ENCODE measurements around the gene C9. TPM values are rescaled to one million over a fixed set of nuclear protein-coding genes. Genes with fewer than 3 reads are reported as not detected.
"Not testable (repeated sequence)": the region's sequence is repeated elsewhere in the genome, so short reads cannot be mapped to it uniquely, and the experiment has no call there.

C9 gene
- total and polyA plus RNA-seq, 5 donors: 0.70 TPM; not detected in 4

DNA sequence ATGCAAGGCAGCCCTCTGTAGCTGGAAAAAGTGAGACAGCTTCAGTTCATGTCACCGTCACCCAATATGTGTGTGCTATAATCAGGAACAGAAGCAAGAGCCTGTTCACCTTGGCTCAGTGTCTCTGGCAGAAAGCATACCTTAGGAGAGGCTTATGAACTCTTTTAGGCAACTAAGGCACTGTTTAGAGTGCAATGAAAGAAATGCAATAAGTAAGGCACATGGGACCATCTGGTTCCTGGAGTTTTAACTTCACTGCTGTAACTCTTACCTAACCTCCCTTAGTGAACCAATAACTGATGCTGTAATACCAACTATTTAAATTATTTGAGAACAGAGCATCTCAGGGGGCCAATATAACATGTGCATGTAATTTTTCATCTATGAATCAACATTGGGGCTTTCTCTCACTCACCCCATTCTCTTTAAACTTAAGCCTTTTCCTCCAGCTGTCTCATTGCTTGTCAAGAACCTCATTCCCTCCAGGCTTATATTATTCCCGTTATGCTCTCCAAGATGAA is 32.4 kb downstream of the C9 start:
- intact Hi-C loops (cut with DNase I): no loop called here
- ATAC-seq: no peak
- H3K27me3 ChIP-seq (ENCODE audit: control insufficient read depth, insufficient read depth): no peaks in the 10 kb centered on the region
- WGBS: 79% methylated on average over 2 of the region's 2 CpGs
- H3K27ac ChIP-seq (ENCODE audit: low read length): no peak overlapping the region
- H3K4me1 ChIP-seq (ENCODE audit: control insufficient read depth, insufficient read depth, low read length): no peaks in the 10 kb centered on the region
- DNase-seq: no peak
- no peak overlapping the region for H3K4me3 ChIP-seq (ENCODE audit: low read length)
- H3K9me3 ChIP-seq (ENCODE audit: control insufficient read depth, low read length): peaks cover 4% of the 10 kb centered on the region

DNA sequence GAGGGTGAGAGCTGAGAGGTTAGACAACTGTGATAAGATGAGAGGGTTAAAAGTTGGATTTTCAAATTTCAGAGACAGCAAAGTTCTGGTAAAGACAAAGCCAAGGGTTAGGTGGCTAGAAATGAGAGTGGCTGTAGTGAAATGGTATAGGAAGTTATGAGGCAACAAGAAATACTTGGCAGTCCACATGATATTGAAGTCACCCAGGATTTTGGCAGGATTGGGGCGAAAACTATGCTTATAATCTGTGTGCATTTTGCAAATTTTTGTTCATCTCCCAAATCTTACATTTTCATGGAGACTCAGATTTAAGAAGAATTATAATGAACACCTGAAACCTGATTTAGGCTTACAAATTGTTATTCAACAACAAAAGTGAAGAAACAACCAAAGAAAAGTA is 35.6 kb downstream of the C9 start:
- H3K27me3 ChIP-seq (ENCODE audit: control insufficient read depth, insufficient read depth): no peaks in the 10 kb centered on the region
- no peaks in the 10 kb centered on the region for H3K4me1 ChIP-seq (ENCODE audit: control insufficient read depth, insufficient read depth, low read length)
- H3K4me3 ChIP-seq (ENCODE audit: low read length): no peak overlapping the region
- 84% methylated on average over 1 of the region's 1 CpG for WGBS
- H3K9me3 ChIP-seq (ENCODE audit: control insufficient read depth, low read length): peaks cover 4% of the 10 kb centered on the region
- intact Hi-C loops (cut with DNase I): no loop called here
- ATAC-seq (no peak), DNase-seq (no peak)
- H3K27ac ChIP-seq (ENCODE audit: low read length): no peak overlapping the region

DNA sequence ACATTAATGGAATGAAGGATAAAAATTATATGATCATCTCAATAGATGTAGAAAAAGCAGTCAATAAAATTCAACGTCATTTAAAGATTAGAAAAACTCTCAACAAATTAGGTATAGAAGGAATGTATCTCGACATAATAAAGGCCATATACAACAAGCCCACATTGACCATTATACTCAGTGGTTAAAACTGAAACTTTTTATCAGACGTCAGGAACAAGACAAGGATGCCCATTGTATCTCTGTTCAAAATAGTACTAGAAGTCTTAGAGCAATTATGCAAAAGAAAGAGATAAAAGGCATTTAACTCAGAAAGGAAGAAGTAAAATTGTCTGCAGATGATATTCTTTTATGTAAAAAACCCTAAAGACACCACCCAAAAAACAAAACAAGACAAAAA is 40.8 kb downstream of the C9 start:
- 68% methylated on average over 3 of the region's 3 CpGs for WGBS
- intact Hi-C loops (cut with DNase I): no loop called here

GRCh38 chr5:39319395-39319794 is 44.9 kb downstream of the C9 start:
- ATAC-seq: no peak
- no peak for DNase-seq
- intact Hi-C loops (cut with DNase I): no loop called here
- Histone ChIP-seq H3K4me3 (ENCODE audit: low read length) (no peak overlapping the region), H3K4me1 (ENCODE audit: control insufficient read depth, insufficient read depth, low read length) (no peaks in the 10 kb centered on the region), H3K27ac (ENCODE audit: low read length) (no peak overlapping the region), H3K9me3 (ENCODE audit: control insufficient read depth, low read length) (peaks cover 2% of the 10 kb centered on the region), H3K27me3 (ENCODE audit: control insufficient read depth, insufficient read depth) (no peaks in the 10 kb centered on the region)
- WGBS: 94% methylated on average over 3 of the region's 3 CpGs

More for the DNA sequence above, 40.8 kb downstream of the C9 start:
- Histone ChIP-seq H3K4me3 (ENCODE audit: low read length) (no peak overlapping the region), H3K4me1 (ENCODE audit: control insufficient read depth, insufficient read depth, low read length) (no peaks in the 10 kb centered on the region), H3K9me3 (ENCODE audit: control insufficient read depth, low read length) (peaks cover 4% of the 10 kb centered on the region), H3K27me3 (ENCODE audit: control insufficient read depth, insufficient read depth) (no peaks in the 10 kb centered on the region), H3K27ac (ENCODE audit: low read length) (no peak overlapping the region)
- DNase-seq (no peak), ATAC-seq (no peak)

GRCh38 chr5:39316464-39316863 is 47.8 kb downstream of the C9 start:
- H3K27me3 ChIP-seq (ENCODE audit: control insufficient read depth, insufficient read depth); ATAC-seq; H3K9me3 ChIP-seq (ENCODE audit: control insufficient read depth, low read length); H3K4me1 ChIP-seq (ENCODE audit: control insufficient read depth, insufficient read depth, low read length); H3K27ac ChIP-seq (ENCODE audit: low read length); H3K4me3 ChIP-seq (ENCODE audit: low read length); DNase-seq; intact Hi-C loops (cut with DNase I): not testable (repeated sequence)
- WGBS: 77% methylated on average over 3 of the region's 3 CpGs

- no peak for DNase-seq
- peaks cover 2% of the 10 kb centered on the region for H3K9me3 ChIP-seq (ENCODE audit: control insufficient read depth, low read length)
- no peaks in the 10 kb centered on the region for H3K4me1 ChIP-seq (ENCODE audit: control insufficient read depth, insufficient read depth, low read length)
- ATAC-seq: no peak
- intact Hi-C loops (cut with DNase I): no loop called here
- H3K4me3 ChIP-seq (ENCODE audit: low read length): no peak overlapping the region
- H3K27ac ChIP-seq (ENCODE audit: low read length): no peak overlapping the region
- H3K27me3 ChIP-seq (ENCODE audit: control insufficient read depth, insufficient read depth): no peaks in the 10 kb centered on the region
- 77% methylated on average over 4 of the region's 4 CpGs for WGBS
Measured at GRCh38 chr5:39315995-39316394, 48.3 kb downstream of the C9 start.

- intact Hi-C loops (cut with DNase I): no loop called here
- Histone ChIP-seq H3K27me3 (ENCODE audit: control insufficient read depth, insufficient read depth) (no peaks in the 10 kb centered on the region), H3K27ac (ENCODE audit: low read length) (no peak overlapping the region), H3K9me3 (ENCODE audit: control insufficient read depth, low read length) (peaks cover 6% of the 10 kb centered on the region), H3K4me3 (ENCODE audit: low read length) (no peak overlapping the region), H3K4me1 (ENCODE audit: control insufficient read depth, insufficient read depth, low read length) (no peaks in the 10 kb centered on the region)
- WGBS: 92% methylated on average over 1 of the region's 1 CpG
- ATAC-seq (no peak), DNase-seq (no peak)
Measured at GRCh38 chr5:39314591-39314990, 49.7 kb downstream of the C9 start.

- peaks cover 4% of the 10 kb centered on the region for H3K9me3 ChIP-seq (ENCODE audit: control insufficient read depth, low read length)
- no peaks in the 10 kb centered on the region for H3K4me1 ChIP-seq (ENCODE audit: control insufficient read depth, insufficient read depth, low read length)
- H3K4me3 ChIP-seq (ENCODE audit: low read length): no peak overlapping the region
- intact Hi-C loops (cut with DNase I): no loop called here
- H3K27me3 ChIP-seq (ENCODE audit: control insufficient read depth, insufficient read depth): no peaks in the 10 kb centered on the region
- ATAC-seq (no peak), DNase-seq (no peak)
- H3K27ac ChIP-seq (ENCODE audit: low read length): no peak overlapping the region
- 86% methylated on average over 1 of the region's 1 CpG for WGBS
Measured at GRCh38 chr5:39309534-39309933, 54.8 kb downstream of the C9 start.

GRCh38 chr5:39302472-39302871 is 61.8 kb downstream of the C9 start:
- ATAC-seq: no peak
- DNase-seq: no peak
- Histone ChIP-seq H3K4me3 (ENCODE audit: low read length) (no peak overlapping the region), H3K4me1 (ENCODE audit: control insufficient read depth, insufficient read depth, low read length) (no peaks in the 10 kb centered on the region), H3K27ac (ENCODE audit: low read length) (no peak overlapping the region), H3K9me3 (ENCODE audit: control insufficient read depth, low read length) (no peaks in the 10 kb centered on the region), H3K27me3 (ENCODE audit: control insufficient read depth, insufficient read depth) (no peaks in the 10 kb centered on the region)
- 81% methylated on average over 1 of the region's 1 CpG for WGBS
- intact Hi-C loops (cut with DNase I): no loop called here

- intact Hi-C loops (cut with DNase I): no loop called here
- no peaks in the 10 kb centered on the region for H3K9me3 ChIP-seq (ENCODE audit: control insufficient read depth, low read length)
- ATAC-seq (no peak), DNase-seq (no peak)
- H3K27me3 ChIP-seq (ENCODE audit: control insufficient read depth, insufficient read depth): no peaks in the 10 kb centered on the region
- H3K4me1 ChIP-seq (ENCODE audit: control insufficient read depth, insufficient read depth, low read length): no peaks in the 10 kb centered on the region
- no peak overlapping the region for H3K4me3 ChIP-seq (ENCODE audit: low read length)
- H3K27ac ChIP-seq (ENCODE audit: low read length): no peak overlapping the region
Measured at GRCh38 chr5:39301406-39301805, 62.9 kb downstream of the C9 start.

DNA sequence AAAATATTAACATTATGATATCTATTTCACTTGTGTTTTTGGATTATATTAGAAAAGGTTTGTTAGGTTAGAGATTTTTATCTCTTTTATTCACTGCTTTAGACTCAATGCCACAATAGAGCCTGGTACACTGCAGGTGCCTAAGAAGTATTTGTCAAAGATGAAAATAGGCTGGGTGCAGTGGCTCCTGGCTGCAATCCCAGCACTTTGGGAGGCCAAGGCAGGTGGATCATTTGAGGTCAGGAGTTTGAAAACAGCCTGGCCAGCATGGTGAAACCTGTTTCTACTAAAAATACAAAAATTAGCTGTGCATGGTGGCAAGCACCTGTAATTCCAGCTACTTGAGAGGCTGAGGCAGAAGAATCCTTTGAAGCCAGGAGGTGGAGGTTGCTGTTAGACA is 64.3 kb downstream of the C9 start:
- H3K4me1 ChIP-seq (ENCODE audit: control insufficient read depth, insufficient read depth, low read length): no peaks in the 10 kb centered on the region
- ATAC-seq (no peak), DNase-seq (no peak)
- H3K27me3 ChIP-seq (ENCODE audit: control insufficient read depth, insufficient read depth): no peaks in the 10 kb centered on the region
- intact Hi-C loops (cut with DNase I): no loop called here
- no peaks in the 10 kb centered on the region for H3K9me3 ChIP-seq (ENCODE audit: control insufficient read depth, low read length)
- no peak overlapping the region for H3K4me3 ChIP-seq (ENCODE audit: low read length)
- H3K27ac ChIP-seq (ENCODE audit: low read length): no peak overlapping the region

- no peaks in the 10 kb centered on the region for H3K27me3 ChIP-seq (ENCODE audit: control insufficient read depth, insufficient read depth)
- intact Hi-C loops (cut with DNase I): no loop called here
- 80% methylated on average over 2 of the region's 2 CpGs for WGBS
- no peak overlapping the region for H3K27ac ChIP-seq (ENCODE audit: low read length)
- no peak overlapping the region for H3K4me3 ChIP-seq (ENCODE audit: low read length)
- DNase-seq (no peak), ATAC-seq (no peak)
- no peaks in the 10 kb centered on the region for H3K9me3 ChIP-seq (ENCODE audit: control insufficient read depth, low read length)
- H3K4me1 ChIP-seq (ENCODE audit: control insufficient read depth, insufficient read depth, low read length): no peaks in the 10 kb centered on the region
Measured at GRCh38 chr5:39294736-39295135, 69.6 kb downstream of the C9 start.

All from right cardiac atrium (tissue), 5 donors.